Fibroblast of pulmonary artery (primary cell): ENCODE data around the gene OR2H1.

Experiments
- DNase-seq: peaks from one replicate; pipeline ENCODE4 v3.0.0-alpha.2; 2010; ENCODE audit warnings: low read depth
- H3K4me3 ChIP-seq: replicated peaks from 2 replicates; pipeline ENCODE4 v1.5.1; 2011; ENCODE audit warnings: low read depth, mild to moderate bottlenecking, control low read depth, low read length, moderate library complexity
- TF ChIP-seq, protein P1 (sequence below): IDR thresholded peaks from 2 replicates; pipeline ENCODE4 v1.5.1; 2011; ENCODE audit warnings: mild to moderate bottlenecking, control low read depth, low read length, inconsistent platforms; ENCODE audit errors: missing control alignments

OR2H1 gene

DNA sequence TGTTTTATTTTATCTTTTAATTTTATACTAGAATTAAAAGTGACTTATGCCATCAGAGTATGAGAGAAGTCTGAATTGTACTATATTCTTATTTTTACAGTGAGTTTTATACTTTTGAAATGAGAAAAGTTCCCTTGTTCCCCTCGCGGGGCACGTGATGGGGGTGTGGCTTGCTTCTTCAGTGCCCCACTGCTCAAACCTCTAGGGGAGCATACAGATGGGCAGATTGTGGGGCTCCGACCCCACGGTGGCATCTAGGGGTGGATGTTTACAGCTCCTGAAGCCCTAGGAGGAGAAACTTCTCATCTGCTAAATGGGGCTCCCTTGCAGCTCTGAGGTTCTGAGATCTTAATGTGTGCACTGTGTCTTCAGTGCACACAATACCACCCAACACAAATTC, 42.7 kb downstream of the OR2H1 start:
- TF ChIP-seq, protein P1, sequence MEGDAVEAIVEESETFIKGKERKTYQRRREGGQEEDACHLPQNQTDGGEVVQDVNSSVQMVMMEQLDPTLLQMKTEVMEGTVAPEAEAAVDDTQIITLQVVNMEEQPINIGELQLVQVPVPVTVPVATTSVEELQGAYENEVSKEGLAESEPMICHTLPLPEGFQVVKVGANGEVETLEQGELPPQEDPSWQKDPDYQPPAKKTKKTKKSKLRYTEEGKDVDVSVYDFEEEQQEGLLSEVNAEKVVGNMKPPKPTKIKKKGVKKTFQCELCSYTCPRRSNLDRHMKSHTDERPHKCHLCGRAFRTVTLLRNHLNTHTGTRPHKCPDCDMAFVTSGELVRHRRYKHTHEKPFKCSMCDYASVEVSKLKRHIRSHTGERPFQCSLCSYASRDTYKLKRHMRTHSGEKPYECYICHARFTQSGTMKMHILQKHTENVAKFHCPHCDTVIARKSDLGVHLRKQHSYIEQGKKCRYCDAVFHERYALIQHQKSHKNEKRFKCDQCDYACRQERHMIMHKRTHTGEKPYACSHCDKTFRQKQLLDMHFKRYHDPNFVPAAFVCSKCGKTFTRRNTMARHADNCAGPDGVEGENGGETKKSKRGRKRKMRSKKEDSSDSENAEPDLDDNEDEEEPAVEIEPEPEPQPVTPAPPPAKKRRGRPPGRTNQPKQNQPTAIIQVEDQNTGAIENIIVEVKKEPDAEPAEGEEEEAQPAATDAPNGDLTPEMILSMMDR = no peak
- DNase-seq = no peak
- H3K4me3 ChIP-seq = no peak overlapping the region

DNA sequence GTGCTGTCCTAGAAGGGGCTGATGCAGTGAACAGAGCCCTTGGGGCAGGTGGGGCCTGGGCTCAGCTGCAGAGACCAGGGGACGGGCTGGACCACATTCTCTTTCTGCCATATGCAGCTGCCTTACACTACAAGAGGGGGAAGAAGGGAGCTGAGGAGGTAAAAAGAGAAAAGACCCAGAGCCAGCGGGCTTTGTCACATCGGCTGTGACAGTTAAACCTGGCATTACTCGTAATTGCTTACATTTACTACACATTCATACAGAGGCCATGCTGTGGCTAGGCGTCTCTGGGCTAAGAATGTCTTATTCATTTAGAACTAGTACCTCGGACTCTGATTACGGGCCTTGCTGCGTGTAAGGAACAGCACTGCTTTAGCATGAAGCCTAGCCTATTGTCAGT, 43.6 kb downstream of the OR2H1 start:
- TF ChIP-seq, protein P1 = no peak
- no peak for DNase-seq
- no peak overlapping the region for H3K4me3 ChIP-seq

DNA sequence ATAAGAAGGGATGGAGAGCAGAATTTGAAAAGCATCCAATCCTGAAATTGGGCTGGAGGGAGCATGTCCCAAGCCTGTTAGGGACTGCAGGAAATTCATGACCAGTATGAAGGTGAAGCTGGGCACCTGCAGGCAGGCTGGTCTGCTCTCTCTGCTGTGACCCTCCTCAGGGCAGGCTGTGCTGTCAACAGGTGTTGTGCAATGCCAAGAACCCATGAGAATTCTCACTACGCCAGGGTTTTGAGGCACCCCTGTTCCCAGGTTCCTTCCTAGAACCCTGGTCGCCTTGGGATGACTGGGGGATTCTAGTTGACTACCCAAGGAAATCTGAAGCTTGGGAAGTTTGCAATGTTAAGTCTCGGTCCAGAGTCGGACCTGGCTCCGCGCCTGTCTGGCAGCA, 44.2 kb downstream of the OR2H1 start:
- H3K4me3 ChIP-seq = no peak overlapping the region
- no peak for DNase-seq
- TF ChIP-seq, protein P1 = no peak

DNA sequence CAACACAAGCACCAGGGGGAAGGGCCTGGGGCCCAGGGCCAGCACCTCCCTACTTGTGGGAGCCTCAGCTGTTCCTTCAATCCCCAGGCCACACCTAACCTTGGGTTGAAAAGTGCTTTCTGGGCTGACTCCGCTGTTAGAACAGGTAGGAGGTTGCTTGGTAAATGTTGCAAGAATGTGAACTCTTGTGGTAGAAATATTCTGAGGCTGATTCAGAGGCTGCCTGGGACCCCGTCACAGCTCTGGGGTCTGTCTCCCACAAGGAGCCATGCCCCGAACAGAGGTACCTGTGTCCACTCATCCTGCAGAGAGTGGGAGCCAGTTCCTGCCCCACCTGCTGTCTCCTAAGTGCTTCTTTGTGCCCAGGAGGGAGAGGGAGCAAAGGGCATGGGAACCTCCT, 45.2 kb downstream of the OR2H1 start:
- H3K4me3 ChIP-seq = no peak overlapping the region
- DNase-seq = no peak
- TF ChIP-seq, protein P1 = no peak

DNA sequence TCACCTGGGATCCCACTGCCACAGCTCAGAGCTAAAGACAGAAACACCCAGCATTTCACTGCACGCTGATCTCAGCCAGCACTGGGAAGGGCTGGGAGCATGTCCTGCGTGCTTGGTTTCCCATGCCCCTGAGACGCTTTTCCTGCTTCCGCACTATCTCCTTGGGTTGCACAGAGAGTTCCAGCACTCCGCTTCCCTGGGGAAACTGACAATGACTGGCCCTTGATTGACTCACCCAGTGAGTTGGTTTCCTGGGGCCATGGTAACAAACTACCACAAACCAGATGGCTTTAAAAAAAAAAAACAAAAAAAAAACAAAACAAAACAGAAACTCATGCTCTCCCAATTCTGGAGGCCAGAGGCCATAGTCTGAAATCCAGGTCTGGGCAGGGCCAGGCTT, 45.6 kb downstream of the OR2H1 start:
- peak; percentile 2 for DNase-seq
- H3K4me3 ChIP-seq = no peak overlapping the region
- TF ChIP-seq, protein P1 = no peak

DNA sequence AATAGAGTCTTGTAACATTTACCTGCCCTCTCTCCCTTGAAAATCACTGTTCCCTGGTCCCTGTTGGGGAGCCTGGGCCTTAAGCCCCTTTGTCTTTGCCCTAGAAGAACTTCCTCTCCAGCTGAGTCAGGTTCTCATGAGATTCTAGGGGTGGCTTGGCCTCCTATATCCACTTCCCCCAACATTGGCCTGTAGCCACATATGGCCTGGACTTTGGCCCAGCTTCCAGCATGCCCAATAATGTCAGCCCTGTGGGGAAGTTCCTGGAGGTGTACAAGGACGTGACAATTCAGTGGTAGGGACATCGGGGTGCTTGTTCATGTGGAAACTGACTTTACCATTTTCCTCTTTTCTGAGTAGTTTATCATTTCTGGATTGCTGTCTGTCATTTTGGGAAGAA, 48.0 kb downstream of the OR2H1 start:
- DNase-seq = no peak
- no peak overlapping the region for H3K4me3 ChIP-seq
- TF ChIP-seq, protein P1 = no peak

DNA sequence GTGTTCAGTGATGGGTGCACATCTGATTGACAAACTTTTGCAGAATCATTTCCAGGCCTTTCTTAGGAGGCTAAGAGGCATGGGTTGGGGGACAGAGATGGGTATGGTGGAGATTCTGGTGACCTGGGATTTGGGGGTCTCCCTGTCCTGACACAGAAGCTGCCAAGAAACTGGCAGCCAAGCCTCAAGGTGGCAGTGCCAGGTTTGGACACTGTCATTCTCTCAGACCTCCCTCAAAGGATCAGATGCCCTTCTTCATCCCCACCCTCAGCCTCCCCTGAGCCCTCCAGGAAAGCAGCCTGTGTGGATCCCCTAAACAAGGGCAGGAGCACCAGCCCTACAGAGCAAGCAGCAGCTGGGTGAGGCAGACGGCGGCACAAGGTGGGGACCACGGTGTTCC, 48.9 kb downstream of the OR2H1 start:
- DNase-seq = no peak
- TF ChIP-seq, protein P1 = no peak
- H3K4me3 ChIP-seq = no peak overlapping the region
